GM21381 (cell line): ENCODE data around the gene ZFYVE1.
"Not testable (repeated sequence)": the region's sequence is repeated elsewhere in the genome, so short reads cannot be mapped to it uniquely, and the experiment has no call there.

Experiments used
- ATAC-seq: cut with Tn5 transposase; IDR thresholded peaks from one replicate; pipeline ENCODE4 v1.9.1; 2021; ENCODE audit warnings: mild to moderate bottlenecking, moderate library complexity; ENCODE audit not compliant: unreplicated experiment

Gene ZFYVE1

DNA sequence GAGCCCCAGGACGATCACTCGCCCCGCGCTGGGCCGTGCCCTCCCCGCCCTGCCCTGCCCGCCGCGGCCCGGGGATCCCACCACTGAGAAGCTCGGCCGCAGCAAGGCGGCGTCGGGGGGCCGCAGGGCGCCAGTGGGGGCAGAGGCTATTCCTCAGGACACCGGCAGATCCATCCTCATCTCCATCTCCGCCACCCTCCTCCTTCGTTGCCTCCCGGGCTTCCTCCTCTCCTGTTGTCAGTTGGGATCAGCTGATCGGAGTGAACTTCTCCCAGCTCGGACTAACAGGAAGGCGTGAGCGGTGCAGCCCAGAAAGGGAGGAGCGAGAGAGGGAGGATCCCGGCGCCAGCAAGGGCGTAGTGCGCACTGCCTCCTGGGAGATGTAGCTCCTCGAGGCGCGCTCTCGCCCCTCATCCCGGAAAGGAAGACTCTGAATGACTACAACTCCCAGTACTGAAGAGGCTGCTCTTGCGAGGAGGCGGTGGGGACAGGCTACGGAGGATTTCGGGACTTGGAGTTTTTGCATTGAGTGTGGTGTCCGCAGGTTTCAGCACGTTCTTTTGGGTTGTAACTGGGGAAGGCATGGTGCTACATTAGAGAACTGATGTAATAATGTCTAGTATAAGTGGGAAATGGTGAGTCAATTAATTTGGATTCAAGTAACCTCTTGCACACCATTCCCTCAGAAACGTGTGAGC lies at the start of gene ZFYVE1:
ZFYVE1 (minus strand) TSS at position 262 of the 698 bp plus-strand sequence. CDS start 2,598 bp downstream, outside the sequence.
- peak; percentile 96 for ATAC-seq

DNA sequence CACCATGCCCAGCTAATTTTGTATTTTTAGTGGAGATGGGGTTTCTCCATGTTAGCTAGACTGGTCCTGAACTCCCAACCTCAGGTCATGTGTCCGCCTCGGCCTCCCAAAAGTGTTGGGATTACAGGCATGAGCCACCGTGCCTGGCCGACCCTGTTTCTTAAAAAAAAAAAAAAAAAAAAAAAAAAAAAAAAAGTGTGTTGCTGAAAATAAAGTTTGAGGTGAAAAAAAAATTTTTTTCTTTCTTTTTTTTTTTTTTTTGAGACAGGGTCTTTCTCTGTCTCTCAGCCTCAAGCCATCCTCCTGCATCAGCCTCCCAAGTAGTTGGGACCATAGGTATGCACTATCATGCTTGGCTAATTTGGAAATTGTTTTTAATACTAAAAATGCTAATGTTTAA lies 42.7 kb upstream of the ZFYVE1 start:
- no peak for ATAC-seq

DNA sequence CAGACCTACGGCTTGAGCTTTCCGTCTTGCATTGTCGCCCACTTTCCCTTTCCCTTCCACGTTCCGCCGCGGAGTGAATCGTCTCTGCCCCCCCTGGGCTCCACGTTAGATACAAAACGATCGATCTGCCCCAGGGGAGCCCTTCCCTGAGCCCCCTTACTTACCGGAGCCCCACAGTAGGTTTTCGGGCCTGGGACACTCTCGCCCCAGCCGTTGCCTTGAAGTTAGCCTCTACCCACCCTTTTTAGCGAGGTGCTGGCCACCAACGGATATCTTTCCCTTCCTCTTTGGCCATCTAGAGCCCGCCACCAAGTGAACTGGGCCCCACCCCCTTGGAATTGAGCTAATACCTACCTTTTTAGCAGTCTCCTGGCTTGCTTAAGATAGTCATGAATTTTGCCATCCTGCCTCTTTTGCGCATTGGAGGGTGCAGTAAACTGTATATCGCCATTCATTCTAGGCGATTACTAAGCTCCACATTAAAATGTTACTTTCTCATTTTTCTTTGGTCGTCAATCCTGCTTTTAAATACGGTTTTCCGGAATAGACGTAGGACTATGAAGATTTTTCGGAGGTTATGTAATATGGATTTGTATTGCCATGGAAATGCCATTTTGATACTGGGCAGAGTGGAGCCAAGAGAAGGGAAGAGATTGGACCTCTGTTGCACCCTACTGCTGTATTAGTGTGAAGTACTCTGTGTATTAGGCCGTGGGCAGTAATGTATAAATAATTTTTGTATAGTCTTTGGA lies 32.2 kb upstream of the ZFYVE1 start:
- ATAC-seq: no peak

- ATAC-seq: peak; percentile 90
Measured at GRCh38 chr14:73058224-73058921, 31.5 kb upstream of the ZFYVE1 start, which contains the start of gene RBM25. TSS of gene RBM25 (plus strand) at chr14:73058534. CDS start at chr14:73071642, 13,108 bp downstream.

- ATAC-seq: no peak
Measured at GRCh38 chr14:73057944-73058223, 31.0 kb upstream of the ZFYVE1 start.

GRCh38 chr14:73055251-73055650 lies 28.3 kb upstream of the ZFYVE1 start:
- no peak for ATAC-seq

GRCh38 chr14:73049428-73049827 lies 22.5 kb upstream of the ZFYVE1 start:
- no peak for ATAC-seq

- ATAC-seq: no peak
Measured at GRCh38 chr14:73047808-73048207, 20.9 kb upstream of the ZFYVE1 start.

- ATAC-seq: not testable (repeated sequence)
Measured at GRCh38 chr14:73036706-73037450, 10.0 kb upstream of the ZFYVE1 start.

- ATAC-seq: no peak
Measured at GRCh38 chr14:73027984-73028383, 1.1 kb upstream of the ZFYVE1 start.

- no peak for ATAC-seq
Measured at GRCh38 chr14:73027546-73027945, 640 bp upstream of the ZFYVE1 start.

DNA sequence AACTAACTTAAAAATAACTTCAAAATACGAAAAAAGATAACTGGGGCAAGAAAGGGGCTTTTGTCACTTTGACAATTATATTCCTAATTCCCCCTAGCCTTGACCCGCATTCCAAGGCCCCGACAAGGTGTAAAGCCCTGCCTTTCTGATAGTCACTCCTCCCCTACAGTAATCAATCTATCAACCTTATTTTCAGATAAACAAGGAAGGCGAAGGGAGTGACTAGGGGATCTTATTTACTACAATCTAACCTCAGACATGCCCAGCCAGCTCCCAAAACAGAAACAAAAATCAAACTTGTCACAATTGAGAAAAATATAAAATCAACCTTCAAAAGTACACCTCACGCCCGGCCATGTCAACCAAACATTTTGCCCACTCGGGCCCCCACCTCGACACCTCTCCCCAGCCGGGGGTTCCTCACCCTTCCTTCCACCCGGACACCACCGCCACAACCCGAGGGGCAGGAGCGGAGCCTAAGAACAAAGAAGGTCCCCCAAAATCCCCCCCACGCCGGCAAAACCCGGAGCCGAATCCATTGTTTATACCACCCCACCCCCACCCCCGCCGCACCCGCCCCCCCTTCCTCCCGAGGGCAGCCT lies 562 bp downstream of the ZFYVE1 start:
- no peak for ATAC-seq

DNA sequence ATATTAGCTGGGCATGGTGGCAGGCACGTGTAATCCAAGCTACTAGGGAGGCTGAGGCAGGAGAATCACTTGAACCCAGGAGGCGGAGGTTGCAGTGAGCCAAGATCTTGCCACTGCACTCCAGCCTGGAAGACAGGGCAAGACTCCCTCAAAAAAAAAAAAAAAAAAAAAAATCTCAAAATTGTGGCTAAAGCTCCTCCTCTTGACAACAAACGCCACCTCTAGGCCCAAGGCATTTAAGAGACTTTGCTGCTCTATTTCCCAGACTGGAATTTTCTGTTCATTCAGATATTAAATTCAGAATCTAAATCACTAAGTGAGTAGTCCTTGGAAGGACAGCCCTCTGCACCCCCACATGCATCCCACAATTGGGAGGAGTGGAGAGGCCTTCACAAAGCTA lies 1.4 kb downstream of the ZFYVE1 start:
- no peak for ATAC-seq

GRCh38 chr14:73022051-73022450 lies 4.9 kb downstream of the ZFYVE1 start:
- ATAC-seq: no peak

- ATAC-seq: not testable (repeated sequence)
Measured at GRCh38 chr14:73016011-73016410, 10.9 kb downstream of the ZFYVE1 start.

- not testable (repeated sequence) for ATAC-seq
Measured at GRCh38 chr14:73015552-73015951, 11.4 kb downstream of the ZFYVE1 start.

GRCh38 chr14:73014105-73014504 lies 12.8 kb downstream of the ZFYVE1 start:
- peak; percentile 75 for ATAC-seq

DNA sequence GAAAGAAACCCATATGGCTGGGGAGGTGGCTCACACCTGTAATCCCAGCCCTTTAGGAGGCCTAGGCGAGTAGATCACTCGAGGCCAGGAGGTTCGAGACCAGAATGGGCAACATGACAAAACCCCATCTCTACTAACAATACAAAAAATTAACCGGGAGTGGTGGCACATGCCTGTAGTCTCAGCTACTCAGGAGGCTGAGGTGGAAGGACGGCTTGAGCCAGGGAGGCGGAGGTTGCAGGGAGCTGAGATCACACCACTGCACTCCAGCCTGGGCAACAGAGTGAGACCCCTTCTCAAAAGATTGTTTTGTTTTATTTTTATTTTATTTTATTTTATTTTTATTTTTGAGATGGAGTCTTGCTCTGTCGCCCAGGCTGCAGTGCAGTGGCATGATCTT lies 15.7 kb downstream of the ZFYVE1 start:
- ATAC-seq: not testable (repeated sequence)

GRCh38 chr14:73008501-73008900 lies 18.4 kb downstream of the ZFYVE1 start:
- no peak for ATAC-seq

DNA sequence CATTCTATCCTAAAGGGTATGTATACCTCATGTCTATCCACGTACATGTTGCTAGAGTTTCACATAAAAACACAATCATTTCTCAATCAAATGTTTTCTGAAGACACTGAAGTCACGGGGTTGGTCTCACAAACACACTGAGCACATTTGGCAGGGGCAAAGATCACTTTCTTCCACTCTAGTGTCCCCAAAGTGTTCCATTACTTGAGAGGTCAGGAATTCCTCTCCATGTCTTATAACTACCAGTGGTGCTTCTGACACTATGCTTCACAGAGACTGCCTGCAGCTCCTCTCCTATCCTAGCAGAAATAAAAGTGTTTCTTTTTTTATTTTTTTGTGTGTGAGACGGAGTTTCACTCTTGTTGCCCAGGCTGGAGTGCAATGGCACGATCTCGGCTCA lies 19.1 kb downstream of the ZFYVE1 start:
- ATAC-seq: no peak

GRCh38 chr14:73004641-73005040 lies 22.3 kb downstream of the ZFYVE1 start:
- ATAC-seq: not testable (repeated sequence)
